Measurements from ENCODE around the gene ITSN1. TPM values are rescaled to one million over a fixed set of nuclear protein-coding genes. Genes with fewer than 3 reads are reported as not detected.

ITSN1 gene
- total RNA-seq, 2 experiments from 2014 or later = 2.2 to 2.6 TPM

- no peak overlapping the region for H3K4me3 Mint-ChIP-seq
- H3K9me3 Mint-ChIP-seq = peaks cover 4% of the 10 kb centered on the region
- H3K27ac Mint-ChIP-seq = no peak overlapping the region
- intact Hi-C loops (cut with micrococcal nuclease) = no loop called here
- no peaks in the 10 kb centered on the region for H3K36me3 Mint-ChIP-seq (ENCODE audit: low read depth)
- DNase-seq = no peak
- H3K27me3 Mint-ChIP-seq (ENCODE audit: low read depth) = no peaks in the 10 kb centered on the region
- CTCF ChIA-PET = no interaction called here
- no peaks in the 10 kb centered on the region for H3K4me1 Mint-ChIP-seq (ENCODE audit: low read depth)
Measured at GRCh38 chr21:33848249-33848953, 206.1 kb downstream of the ITSN1 start.

DNA sequence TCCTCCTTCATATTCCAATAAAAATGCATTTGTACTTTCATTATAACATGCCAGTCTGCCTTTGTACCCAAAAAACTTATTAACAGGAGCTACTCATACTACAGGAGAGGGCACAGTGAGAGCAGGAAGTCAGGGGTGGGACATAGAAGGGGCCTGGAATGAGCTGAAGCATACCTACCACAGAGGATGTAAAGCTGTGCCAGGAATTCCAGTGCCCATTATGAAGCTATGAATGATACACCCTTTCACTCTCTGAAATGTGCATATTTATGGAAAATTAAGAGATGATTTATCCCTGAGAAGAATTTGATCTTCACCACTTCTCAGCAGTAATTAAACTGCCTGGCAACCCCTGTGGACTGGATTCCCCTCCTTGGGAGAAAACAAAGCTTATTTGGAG lies 207.5 kb downstream of the ITSN1 start:
- Mint-ChIP-seq H3K36me3 (ENCODE audit: low read depth) (no peaks in the 10 kb centered on the region), H3K4me3 (no peak overlapping the region), H3K9me3 (peaks cover 4% of the 10 kb centered on the region), H3K4me1 (ENCODE audit: low read depth) (no peaks in the 10 kb centered on the region), H3K27ac (no peak overlapping the region), H3K27me3 (ENCODE audit: low read depth) (no peaks in the 10 kb centered on the region)
- intact Hi-C loops (cut with micrococcal nuclease) = no loop called here
- CTCF ChIA-PET = interaction anchor here (0.6 to 0.8 kb wide), 2 partner anchors 45 to 55 kb away, joined by 3 read pairs; no protein-coding TSS in a partner anchor
- DNase-seq = no peak

DNA sequence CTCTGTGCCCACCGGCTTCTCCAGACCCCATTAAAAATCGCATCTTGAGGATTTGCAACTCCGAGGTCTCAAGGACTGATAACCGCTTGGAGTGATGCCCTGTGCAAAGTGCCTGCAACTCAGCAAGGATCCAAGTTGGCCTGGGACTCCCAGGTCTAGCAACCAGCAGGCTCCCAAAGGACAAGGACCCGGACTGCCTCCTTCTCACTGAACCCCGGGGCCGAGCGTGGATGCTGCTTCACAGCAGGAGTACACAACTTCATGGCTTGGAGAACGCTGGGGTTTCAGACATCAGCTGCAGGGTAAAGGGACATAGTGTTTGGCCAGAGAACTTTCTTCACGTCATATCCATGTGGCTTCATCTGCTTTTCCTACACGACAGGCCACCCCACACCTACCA lies 208.1 kb downstream of the ITSN1 start:
- H3K9me3 Mint-ChIP-seq = peaks cover 4% of the 10 kb centered on the region

GRCh38 chr21:33850985-33851384 lies 208.7 kb downstream of the ITSN1 start:
- intact Hi-C loops (cut with micrococcal nuclease) = no loop called here
- H3K36me3 Mint-ChIP-seq (ENCODE audit: low read depth) = no peaks in the 10 kb centered on the region
- H3K4me1 Mint-ChIP-seq (ENCODE audit: low read depth) = no peaks in the 10 kb centered on the region
- DNase-seq = no peak
- H3K27me3 Mint-ChIP-seq (ENCODE audit: low read depth) = no peaks in the 10 kb centered on the region
- no peak overlapping the region for H3K27ac Mint-ChIP-seq
- CTCF ChIA-PET = no interaction called here
- H3K9me3 Mint-ChIP-seq = peaks cover 2% of the 10 kb centered on the region
- H3K4me3 Mint-ChIP-seq = no peak overlapping the region

More for the DNA sequence above, 208.1 kb downstream of the ITSN1 start:
- intact Hi-C loops (cut with micrococcal nuclease) = no loop called here
- H3K4me3 Mint-ChIP-seq = no peak overlapping the region
- H3K27ac Mint-ChIP-seq = no peak overlapping the region
- no peak for DNase-seq
- CTCF ChIA-PET = interaction anchor here (0.6 kb wide), 1 partner anchor 55 kb away, joined by 3 read pairs; no protein-coding TSS in a partner anchor
- H3K4me1 Mint-ChIP-seq (ENCODE audit: low read depth) = no peaks in the 10 kb centered on the region
- H3K27me3 Mint-ChIP-seq (ENCODE audit: low read depth) = no peaks in the 10 kb centered on the region
- H3K36me3 Mint-ChIP-seq (ENCODE audit: low read depth) = no peaks in the 10 kb centered on the region

- no peaks in the 10 kb centered on the region for H3K4me1 Mint-ChIP-seq (ENCODE audit: low read depth)
- no peaks in the 10 kb centered on the region for H3K9me3 Mint-ChIP-seq
- no peak for DNase-seq
- intact Hi-C loops (cut with micrococcal nuclease) = no loop called here
- no peak overlapping the region for H3K4me3 Mint-ChIP-seq
- CTCF ChIA-PET = no interaction called here
- no peaks in the 10 kb centered on the region for H3K36me3 Mint-ChIP-seq (ENCODE audit: low read depth)
- H3K27me3 Mint-ChIP-seq (ENCODE audit: low read depth) = no peaks in the 10 kb centered on the region
- H3K27ac Mint-ChIP-seq = no peak overlapping the region
Measured at GRCh38 chr21:33852485-33852884, 210.2 kb downstream of the ITSN1 start.

GRCh38 chr21:33854604-33855003 lies 212.3 kb downstream of the ITSN1 start:
- Mint-ChIP-seq H3K4me1 (ENCODE audit: low read depth) (no peaks in the 10 kb centered on the region), H3K27ac (no peak overlapping the region), H3K36me3 (ENCODE audit: low read depth) (no peaks in the 10 kb centered on the region), H3K27me3 (ENCODE audit: low read depth) (no peaks in the 10 kb centered on the region), H3K4me3 (no peak overlapping the region), H3K9me3 (no peaks in the 10 kb centered on the region)
- intact Hi-C loops (cut with micrococcal nuclease) = no loop called here
- CTCF ChIA-PET = interaction anchor here (1.1 kb wide), 1 partner anchor 195 kb away, joined by 3 read pairs; no protein-coding TSS in a partner anchor
- DNase-seq = no peak

DNA sequence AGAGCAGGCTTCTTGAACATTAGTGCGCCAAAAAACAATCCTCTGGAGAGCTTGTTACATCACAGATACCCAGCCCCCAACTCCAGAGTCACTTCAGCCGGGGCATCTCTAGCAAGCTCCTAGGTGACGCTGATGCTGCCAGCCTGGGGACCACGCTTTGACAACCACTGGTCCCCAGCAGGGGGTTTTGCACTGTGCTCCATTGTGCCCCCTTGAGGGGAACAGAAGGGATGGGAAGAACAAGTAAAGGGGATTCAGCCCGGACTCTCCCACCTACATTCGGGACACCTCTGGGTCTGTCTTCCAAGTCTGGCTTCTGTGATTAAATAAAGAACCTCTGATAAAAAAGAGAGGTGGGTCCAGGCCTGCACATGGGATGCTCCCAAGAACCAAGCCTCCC lies 212.9 kb downstream of the ITSN1 start:
- no peaks in the 10 kb centered on the region for H3K36me3 Mint-ChIP-seq (ENCODE audit: low read depth)
- DNase-seq = no peak
- H3K9me3 Mint-ChIP-seq = no peaks in the 10 kb centered on the region
- no peaks in the 10 kb centered on the region for H3K4me1 Mint-ChIP-seq (ENCODE audit: low read depth)
- H3K4me3 Mint-ChIP-seq = no peak overlapping the region
- no peaks in the 10 kb centered on the region for H3K27me3 Mint-ChIP-seq (ENCODE audit: low read depth)
- no peak overlapping the region for H3K27ac Mint-ChIP-seq
- intact Hi-C loops (cut with micrococcal nuclease) = no loop called here
- CTCF ChIA-PET = interaction anchor here (0.5 to 1.1 kb wide), 2 partner anchors 30 to 196 kb away, joined by 3 read pairs; no protein-coding TSS in a partner anchor

GRCh38 chr21:33856893-33857527 lies 214.7 kb downstream of the ITSN1 start:
- intact Hi-C loops (cut with micrococcal nuclease) = no loop called here
- CTCF ChIA-PET = no interaction called here
- H3K4me1 Mint-ChIP-seq (ENCODE audit: low read depth) = no peaks in the 10 kb centered on the region
- no peak overlapping the region for H3K27ac Mint-ChIP-seq
- DNase-seq = no peak
- no peaks in the 10 kb centered on the region for H3K27me3 Mint-ChIP-seq (ENCODE audit: low read depth)
- no peaks in the 10 kb centered on the region for H3K36me3 Mint-ChIP-seq (ENCODE audit: low read depth)
- no peak overlapping the region for H3K4me3 Mint-ChIP-seq
- H3K9me3 Mint-ChIP-seq = no peaks in the 10 kb centered on the region

DNA sequence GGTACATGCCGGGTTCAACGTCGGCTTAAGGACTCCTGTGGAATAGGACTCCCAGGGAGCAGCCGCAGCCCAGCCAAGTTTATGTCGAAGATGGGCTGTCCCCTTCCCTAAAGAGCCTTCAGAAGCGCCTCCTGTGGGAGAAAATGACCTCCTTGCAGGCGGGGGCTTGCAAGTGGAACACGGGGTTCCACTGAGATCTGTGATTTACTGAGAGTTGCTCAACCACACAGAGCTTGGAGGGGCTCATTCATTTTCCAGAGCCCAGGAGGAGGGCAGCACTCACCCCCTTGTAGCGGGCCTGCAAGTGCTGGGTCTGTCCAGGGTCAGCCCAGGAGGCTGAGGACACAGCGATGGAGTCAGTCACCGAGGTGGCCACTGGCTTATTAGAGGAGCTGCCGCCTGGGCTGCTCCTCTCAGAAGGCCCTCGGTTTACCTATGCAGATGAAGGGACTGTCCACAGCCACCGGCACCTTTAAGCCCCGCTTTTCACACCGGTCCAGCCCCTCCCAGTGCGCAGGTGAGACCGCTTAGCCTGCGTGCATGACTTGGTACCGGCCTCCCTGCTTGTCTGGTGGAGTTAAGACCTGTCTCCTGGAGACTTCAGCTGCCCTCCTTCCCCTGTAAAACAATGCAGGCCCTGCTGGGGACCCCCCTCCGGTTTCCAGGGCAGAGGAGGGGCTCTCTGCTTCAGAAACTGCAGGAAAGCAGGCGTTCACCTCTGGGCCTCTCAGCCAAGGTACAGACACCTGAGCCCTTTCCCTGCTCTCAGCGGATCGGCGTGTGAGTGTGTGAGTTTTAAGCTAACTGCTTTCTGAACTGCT lies 215.8 kb downstream of the ITSN1 start:
- H3K4me3 Mint-ChIP-seq = no peak overlapping the region
- no peaks in the 10 kb centered on the region for H3K36me3 Mint-ChIP-seq (ENCODE audit: low read depth)
- H3K4me1 Mint-ChIP-seq (ENCODE audit: low read depth) = no peaks in the 10 kb centered on the region
- intact Hi-C loops (cut with micrococcal nuclease) = no loop called here
- no peaks in the 10 kb centered on the region for H3K9me3 Mint-ChIP-seq
- CTCF ChIA-PET = no interaction called here
- DNase-seq = no peak
- H3K27ac Mint-ChIP-seq = no peak overlapping the region
- H3K27me3 Mint-ChIP-seq (ENCODE audit: low read depth) = no peaks in the 10 kb centered on the region

GRCh38 chr21:33858667-33859372 lies 216.5 kb downstream of the ITSN1 start:
- no peak overlapping the region for H3K4me3 Mint-ChIP-seq
- no peak overlapping the region for H3K27ac Mint-ChIP-seq
- CTCF ChIA-PET = no interaction called here
- H3K36me3 Mint-ChIP-seq (ENCODE audit: low read depth) = no peaks in the 10 kb centered on the region
- H3K9me3 Mint-ChIP-seq = no peaks in the 10 kb centered on the region
- no peaks in the 10 kb centered on the region for H3K27me3 Mint-ChIP-seq (ENCODE audit: low read depth)
- DNase-seq = no peak
- intact Hi-C loops (cut with micrococcal nuclease) = no loop called here
- H3K4me1 Mint-ChIP-seq (ENCODE audit: low read depth) = no peaks in the 10 kb centered on the region

- no peak for DNase-seq
- Mint-ChIP-seq H3K27me3 (ENCODE audit: low read depth) (no peaks in the 10 kb centered on the region), H3K4me3 (no peak overlapping the region), H3K27ac (no peak overlapping the region), H3K4me1 (ENCODE audit: low read depth) (no peaks in the 10 kb centered on the region), H3K36me3 (ENCODE audit: low read depth) (no peaks in the 10 kb centered on the region), H3K9me3 (no peaks in the 10 kb centered on the region)
- CTCF ChIA-PET = no interaction called here
- intact Hi-C loops (cut with micrococcal nuclease) = no loop called here
Measured at GRCh38 chr21:33859373-33860102, 217.2 kb downstream of the ITSN1 start.

Measured in activated naive CD4-positive, alpha-beta T cell treated with anti-CD3 and anti-CD28 coated beads for 36 hours (primary cell).